BLaER1 treated with 17β-estradiol and CSF1 and Interleukin-3, amounts not matched to agents 10 nM and 100 nM (cell line): ENCODE measurements around the gene DCHS1.

ENCODE experiments used
- H3K27ac ChIP-seq, 11 experiments: shearing (Covaris generic); formaldehyde crosslinking; 2 replicates each; pipeline ENCODE4 v1.8.1; 2022
- H3K27me3 ChIP-seq, 11 experiments: shearing (Covaris generic); formaldehyde crosslinking; 2 replicates each; pipeline ENCODE4 v1.8.1; 2022
- H3K36me3 ChIP-seq, 11 experiments: shearing (Covaris generic); formaldehyde crosslinking; 2 replicates each; pipeline ENCODE4 v1.8.1; 2022
- H3K4me1 ChIP-seq, 10 experiments: shearing (Covaris generic); formaldehyde crosslinking; 2 replicates each; pipeline ENCODE4 v1.8.1; 2022
- H3K4me2 ChIP-seq, 11 experiments: shearing (Covaris generic); formaldehyde crosslinking; 2 replicates each; pipeline ENCODE4 v1.8.1; 2022
- H3K4me3 ChIP-seq, 10 experiments: shearing (Covaris generic); formaldehyde crosslinking; 2 replicates each; pipeline ENCODE4 v1.8.1; 2022
- H3K9ac ChIP-seq, 11 experiments: shearing (Covaris generic); formaldehyde crosslinking; 2 replicates each; pipeline ENCODE4 v1.8.1; 2022
- H3K9me3 ChIP-seq, 11 experiments: shearing (Covaris generic); formaldehyde crosslinking; replicated peaks in 1 of 11; 2 replicates each; pipeline ENCODE4 v1.8.1; 2022
- H4K20me1 ChIP-seq, 11 experiments: shearing (Covaris generic); formaldehyde crosslinking; 2 replicates each; pipeline ENCODE4 v1.8.1; 2022
- Cebpa-rat ChIP-seq, 11 experiments: shearing (Covaris generic); IDR thresholded peaks; 2 replicates each; pipeline ENCODE4 v1.8.1; 2022

Gene DCHS1

GRCh38 chr11:6674862-6675261 lies 19.3 kb upstream of the DCHS1 start:
- Histone ChIP-seq H3K4me3 (no peak overlapping the region), H3K9me3 (no peaks in the 10 kb centered on the region), H4K20me1 (peaks cover 0 to 10% (median 9%) of the 10 kb centered on the region in 11 experiments; a peak in 8 of 22 replicates), H3K9ac (no peak overlapping the region), H3K36me3 (peaks cover 0 to 13% (median 9%) of the 10 kb centered on the region in 11 experiments; a peak in 12 of 22 replicates), H3K27ac (no peak overlapping the region), H3K4me1 (peaks cover 6 to 46% (median 12%) of the 10 kb centered on the region in 10 experiments; a peak in 18 of 20 replicates), H3K4me2 (peak overlapping the region in 9 of 11 experiments; percentile 31 to 68 (median 57); a peak in 17 of 22 replicates), H3K27me3 (no peaks in the 10 kb centered on the region)
- TF ChIP-seq Cebpa-rat (IDR thresholded peaks at IDR 0.05), result no peak

DNA sequence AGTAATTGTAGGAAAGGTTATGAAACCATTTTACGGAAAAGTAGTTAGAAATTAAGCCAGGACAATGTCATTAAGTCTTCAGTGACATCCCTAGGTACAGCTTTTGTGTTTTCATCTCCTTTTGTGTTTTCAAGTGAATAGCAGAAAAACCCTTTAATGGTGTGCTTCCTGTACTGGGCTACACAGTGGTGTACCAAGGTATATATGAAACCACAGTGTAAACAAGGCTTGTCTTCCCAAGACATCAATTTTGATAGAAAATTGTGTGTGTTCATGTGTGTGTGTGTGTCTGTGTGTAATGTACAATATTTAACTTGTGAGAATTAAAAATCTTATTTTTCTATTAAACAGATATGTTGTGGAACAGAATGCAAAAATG lies 18.6 kb upstream of the DCHS1 start:
- Histone ChIP-seq H4K20me1 (peaks cover 0 to 4% (median 2%) of the 10 kb centered on the region in 11 experiments; a peak in 7 of 22 replicates), H3K9me3 (no peaks in the 10 kb centered on the region), H3K9ac (no peak overlapping the region), H3K27ac (no peak overlapping the region), H3K4me3 (no peak overlapping the region), H3K36me3 (peaks cover 0 to 6% (median 2%) of the 10 kb centered on the region in 11 experiments; a peak in 9 of 22 replicates), H3K27me3 (no peaks in the 10 kb centered on the region), H3K4me1 (peaks cover 6 to 46% (median 12%) of the 10 kb centered on the region in 10 experiments; a peak in 18 of 20 replicates), H3K4me2 (peak overlapping the region in 4 of 11 experiments; percentile 45 to 68 (median 66); a peak in 6 of 22 replicates)
- no peak for TF ChIP-seq Cebpa-rat (IDR thresholded peaks at IDR 0.05)

GRCh38 chr11:6673523-6674218 lies 18.1 kb upstream of the DCHS1 start:
- Histone ChIP-seq H3K27me3 (no peaks in the 10 kb centered on the region), H3K36me3 (0 out of 22 replicates have a peak, but pooled peaks cover 0 to 4% (median 0%) of the 10 kb centered on the region in 11 experiments), H3K4me2 (peak overlapping the region in 3 of 11 experiments; percentile 65 to 68 (median 67); a peak in 6 of 22 replicates), H3K4me3 (no peak overlapping the region), H3K9me3 (no peaks in the 10 kb centered on the region), H3K27ac (no peak overlapping the region), H4K20me1 (no peaks in the 10 kb centered on the region), H3K9ac (no peak overlapping the region), H3K4me1 (peaks cover 6 to 46% (median 12%) of the 10 kb centered on the region in 10 experiments; a peak in 18 of 20 replicates)
- TF ChIP-seq Cebpa-rat (IDR thresholded peaks at IDR 0.05), result no peak

GRCh38 chr11:6671991-6672390 lies 16.4 kb upstream of the DCHS1 start:
- TF ChIP-seq Cebpa-rat (IDR thresholded peaks at IDR 0.05), result no peak

GRCh38 chr11:6670202-6670830 lies 14.7 kb upstream of the DCHS1 start:
- TF ChIP-seq Cebpa-rat (IDR thresholded peaks at IDR 0.05), result no peak
- peaks cover 6 to 50% (median 18%) of the 10 kb centered on the region in 10 experiments; a peak in 18 of 20 replicates for H3K4me1 ChIP-seq
- H3K9ac ChIP-seq, result no peak overlapping the region
- no peaks in the 10 kb centered on the region for H4K20me1 ChIP-seq
- H3K27ac ChIP-seq, result no peak overlapping the region
- no peaks in the 10 kb centered on the region for H3K27me3 ChIP-seq
- no peak overlapping the region for H3K4me3 ChIP-seq
- H3K4me2 ChIP-seq, result no peak overlapping the region
- 0 out of 22 replicates have a peak, but pooled peaks cover 0 to 5% (median 0%) of the 10 kb centered on the region in 11 experiments for H3K9me3 ChIP-seq
- no peaks in the 10 kb centered on the region for H3K36me3 ChIP-seq

More at GRCh38 chr11:6671991-6672390, 16.4 kb upstream of the DCHS1 start:
- Histone ChIP-seq H3K27me3 (no peaks in the 10 kb centered on the region), H3K36me3 (no peaks in the 10 kb centered on the region), H3K4me2 (peak overlapping the region in 5 of 11 experiments; percentile 10 to 68 (median 65); a peak in 7 of 22 replicates), H3K9me3 (0 out of 22 replicates have a peak, but pooled peaks cover 0 to 5% (median 0%) of the 10 kb centered on the region in 11 experiments), H3K4me3 (no peak overlapping the region), H4K20me1 (no peaks in the 10 kb centered on the region), H3K27ac (no peak overlapping the region), H3K4me1 (peaks cover 6 to 51% (median 18%) of the 10 kb centered on the region in 10 experiments; a peak in 18 of 20 replicates), H3K9ac (no peak overlapping the region)

DNA sequence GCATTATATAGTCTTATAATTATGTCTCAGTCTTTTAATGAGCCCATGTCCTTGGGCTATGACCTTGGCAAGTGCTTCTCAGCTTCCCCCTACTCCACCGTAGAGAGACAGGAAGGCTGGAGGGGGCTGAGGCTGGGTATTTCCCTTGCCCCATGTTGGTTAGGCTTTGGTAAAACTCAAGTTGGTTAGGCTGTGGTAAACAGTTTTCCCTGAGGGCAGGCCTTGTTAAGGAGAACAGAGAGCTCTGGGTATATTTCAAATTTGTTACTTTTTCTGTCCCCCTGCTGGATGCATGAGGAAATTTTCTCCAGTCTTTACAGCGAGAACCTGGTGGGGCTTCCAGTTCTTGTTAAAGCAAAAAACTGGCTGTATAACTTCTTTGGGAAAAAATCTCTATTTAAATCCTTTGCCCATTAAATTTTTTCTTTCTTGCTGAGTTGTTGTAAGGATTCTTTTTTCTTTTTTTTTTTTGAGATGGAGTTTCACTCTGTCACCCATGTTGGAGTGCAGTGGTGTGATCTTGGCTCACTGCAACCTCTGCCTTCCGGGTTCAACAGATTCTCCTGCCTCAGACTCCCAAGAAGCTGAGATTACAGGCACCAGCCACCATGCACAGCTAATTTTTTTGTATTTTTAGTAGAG lies 12.2 kb upstream of the DCHS1 start:
- Histone ChIP-seq H3K27me3 (no peaks in the 10 kb centered on the region), H3K27ac (peak overlapping the region in 8 of 11 experiments; percentile 28 to 70 (median 54); a peak in 13 of 22 replicates), H3K4me2 (peak overlapping the region in 5 of 11 experiments; percentile 3 to 28 (median 15); a peak in 3 of 22 replicates), H3K4me3 (no peak overlapping the region), H3K9me3 (0 out of 22 replicates have a peak, but pooled peaks cover 0 to 5% (median 0%) of the 10 kb centered on the region in 11 experiments), H4K20me1 (no peaks in the 10 kb centered on the region), H3K36me3 (no peaks in the 10 kb centered on the region), H3K4me1 (peaks cover 0 to 25% (median 10%) of the 10 kb centered on the region in 10 experiments; a peak in 10 of 20 replicates), H3K9ac (no peak overlapping the region; a peak in 1 of 22 replicates)
- no peak for TF ChIP-seq Cebpa-rat (IDR thresholded peaks at IDR 0.05)

DNA sequence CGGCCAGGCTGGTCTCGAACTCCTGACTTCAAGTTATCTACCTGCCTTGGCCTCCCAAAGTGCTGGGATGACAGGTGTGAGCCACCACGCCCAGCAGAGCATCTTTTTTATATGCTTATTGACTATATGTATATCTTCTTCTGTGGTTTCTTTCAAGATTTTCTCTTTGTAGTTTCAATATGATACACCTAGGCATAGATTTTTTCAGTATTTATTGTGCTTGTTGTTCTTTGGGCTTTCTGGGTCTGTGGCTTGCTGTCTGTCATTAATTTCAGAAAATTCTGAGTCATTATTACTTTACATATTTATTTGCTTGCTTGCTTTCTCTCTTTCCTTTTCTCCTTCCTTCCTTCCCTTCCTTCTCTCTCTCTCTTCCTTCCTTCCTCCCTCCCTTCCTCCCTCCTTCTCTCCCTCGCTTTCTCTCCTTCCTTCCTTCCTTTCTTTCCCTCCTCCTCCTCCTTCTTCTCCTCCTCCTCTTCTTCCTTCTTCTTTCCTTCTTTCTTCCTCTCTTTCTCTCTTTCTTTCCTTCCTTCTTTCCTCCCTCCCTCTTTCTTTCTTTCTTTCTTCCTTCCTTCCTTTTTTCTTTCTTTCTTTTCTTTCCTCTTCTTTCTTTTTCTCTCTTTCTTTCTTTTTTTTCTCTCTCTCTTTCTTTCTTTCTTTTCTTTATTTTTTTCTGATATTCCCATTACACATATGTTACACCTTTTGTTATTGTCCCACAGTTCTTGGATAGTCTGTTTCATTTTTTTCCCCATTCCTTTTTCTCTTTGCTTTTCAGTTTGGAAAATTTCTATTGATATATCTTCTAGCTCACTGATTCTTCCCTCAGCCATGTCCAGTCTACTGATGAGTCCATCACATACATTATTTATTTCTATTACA lies 10.9 kb upstream of the DCHS1 start:
- Histone ChIP-seq H3K36me3 (no peaks in the 10 kb centered on the region), H3K9ac (no peak overlapping the region), H3K4me3 (no peak overlapping the region)

GRCh38 chr11:6664551-6664950 lies 8.9 kb upstream of the DCHS1 start:
- Histone ChIP-seq H3K4me1 (peaks cover 0 to 10% (median 4%) of the 10 kb centered on the region in 10 experiments; a peak in 5 of 20 replicates), H3K27ac (no peak overlapping the region), H3K36me3 (no peaks in the 10 kb centered on the region), H4K20me1 (no peaks in the 10 kb centered on the region), H3K4me2 (no peak overlapping the region), H3K9me3 (0 out of 22 replicates have a peak, but pooled peaks cover 0 to 5% (median 0%) of the 10 kb centered on the region in 11 experiments), H3K9ac (no peak overlapping the region), H3K27me3 (no peaks in the 10 kb centered on the region), H3K4me3 (no peak overlapping the region)
- TF ChIP-seq Cebpa-rat (IDR thresholded peaks at IDR 0.05), result no peak

More for the DNA sequence above, 10.9 kb upstream of the DCHS1 start:
- H3K27me3 ChIP-seq, result no peaks in the 10 kb centered on the region
- peaks cover 0 to 12% (median 5%) of the 10 kb centered on the region in 10 experiments; a peak in 8 of 20 replicates for H3K4me1 ChIP-seq
- TF ChIP-seq Cebpa-rat (IDR thresholded peaks at IDR 0.05), result no peak
- H3K4me2 ChIP-seq, result no peak overlapping the region
- peak overlapping the region in 1 of 11 experiments; percentile 53; a peak in 1 of 22 replicates for H3K27ac ChIP-seq
- H3K9me3 ChIP-seq, result 0 out of 22 replicates have a peak, but pooled peaks cover 0 to 5% (median 0%) of the 10 kb centered on the region in 11 experiments
- H4K20me1 ChIP-seq, result no peaks in the 10 kb centered on the region
